ENCODE data around the gene FARP2.

The FARP2 gene

GRCh38 chr2:241334813-241335212 is 21.3 kb upstream of the FARP2 start (continued):
- TF ChIP-seq ZNF223 (tag by site-specific recombination; IDR thresholded peaks at IDR 0.05) = no peak
- no peak for TF ChIP-seq ZNF2 (tag by site-specific recombination; IDR thresholded peaks at IDR 0.05)
- TF ChIP-seq ZNF221 (tag by site-specific recombination; IDR thresholded peaks at IDR 0.05; ENCODE audit: borderline replicate concordance) = no peak
- no peak for TF ChIP-seq SP2 (tag by site-specific recombination; IDR thresholded peaks at IDR 0.05)

GRCh38 chr2:241339839-241340630 is 16.1 kb upstream of the FARP2 start:
- H3K9me3 ChIP-seq (ENCODE audit: control insufficient read depth, insufficient read depth, low read depth, low read length) = no peaks in the 10 kb centered on the region
- no peaks in the 10 kb centered on the region for H3K4me1 ChIP-seq (ENCODE audit: control insufficient read depth, insufficient read depth, low read length)
- ChIA-PET POLR2A (no interaction called here), CTCF (no interaction called here)
- TF ChIP-seq TCF7L2 (IDR thresholded peaks at IDR 0.05; ENCODE audit: borderline replicate concordance, low read depth, low read length) (no peak), KLF10 (tag by site-specific recombination; IDR thresholded peaks at IDR 0.05) (no peak), EGR2 (tag by site-specific recombination; IDR thresholded peaks at IDR 0.05; ENCODE audit: low read depth) (no peak), ZNF585B (tag by site-specific recombination; IDR thresholded peaks at IDR 0.05) (no peak), ZNF518A (tag by site-specific recombination; conservative IDR thresholded peaks at IDR 0.05; ENCODE audit: low read depth) (no peak), ZFP69B (tag by site-specific recombination; IDR thresholded peaks at IDR 0.05) (no peak), ZNF639 (tag by site-specific recombination; IDR thresholded peaks at IDR 0.05) (no peak), ZNF23 (tag by site-specific recombination; IDR thresholded peaks at IDR 0.05; ENCODE audit: borderline replicate concordance) (no peak), ZNF362 (tag by site-specific recombination; IDR thresholded peaks at IDR 0.05) (no peak), ZNF132 (tag by site-specific recombination; IDR thresholded peaks at IDR 0.05; ENCODE audit: borderline replicate concordance) (no peak), ZNF426 (tag by site-specific recombination; IDR thresholded peaks at IDR 0.05) (no peak), ZEB2 (tag by site-specific recombination; IDR thresholded peaks at IDR 0.05) (no peak), ZNF2 (tag by site-specific recombination; IDR thresholded peaks at IDR 0.05) (no peak), SCRT2 (tag by site-specific recombination; IDR thresholded peaks at IDR 0.05) (no peak), ZNF747 (tag by site-specific recombination; IDR thresholded peaks at IDR 0.05) (no peak), ZNF416 (tag by site-specific recombination; IDR thresholded peaks at IDR 0.05) (no peak), ZNF664 (tag by site-specific recombination; IDR thresholded peaks at IDR 0.05) (no peak), TSHZ1 (tag by site-specific recombination; IDR thresholded peaks at IDR 0.05; ENCODE audit: borderline replicate concordance) (no peak)
- no peak overlapping the region for H3K4me3 ChIP-seq (ENCODE audit: low read depth, low read length)
- H3K36me3 ChIP-seq (ENCODE audit: control insufficient read depth in 2 of 2, insufficient read depth in 1 of 2, low read length in 2 of 2) = peaks cover 62 to 95% of the 10 kb centered on the region in 2 experiments
- no peak overlapping the region for H3K27ac ChIP-seq (ENCODE audit: extremely low read depth, low read depth, low read length)

All from HEK293 (cell line).